Measurements from ENCODE around the gene MED12. TPM values are rescaled to one million over a fixed set of nuclear protein-coding genes. Genes with fewer than 3 reads are reported as not detected.

The MED12 gene
- total and polyA plus RNA-seq, 2 of the 8 experiments (the other 6 are each of a cell fraction or from before 2014, with no cell fraction given) = 19.4 to 48.9 TPM

GRCh38 chrX:71147496-71148277 lies 29.3 kb downstream of the MED12 start:
- Histone ChIP-seq H3K18ac (ENCODE audit: extremely low read depth, low read length) (no peak overlapping the region), H3K4me2 (ENCODE audit: insufficient read depth in 1 of 2, low read depth in 2 of 2, low read length in 2 of 2) (no peak overlapping the region; a peak in 1 of 4 replicates), H2AFZ (ENCODE audit: low read length) (no peak overlapping the region), H3K23me2 (ENCODE audit: low read depth, low read length) (peaks cover 5% of the 10 kb centered on the region; the same call in 1 of the 2 replicates), H3K4ac (replicated peaks; ENCODE audit: insufficient read length, low read depth, low read length) (no peak overlapping the region), H3K36me3 (ENCODE audit: control insufficient read depth in 2 of 4, insufficient read depth in 4 of 4, low read length in 3 of 4) (peaks cover 0 to 4% (median 0%) of the 10 kb centered on the region in 4 experiments; a peak in 1 of 8 replicates), H3K4me1 (replicated peaks in 1 of 4; ENCODE audit: control insufficient read depth in 3 of 4, insufficient read depth in 4 of 4, low read length in 3 of 4) (peaks cover 4 to 17% (median 6%) of the 10 kb centered on the region in 4 experiments), H3K27me3 (replicated peaks in 1 of 4; ENCODE audit: control insufficient read depth in 3 of 4, extremely low read depth in 1 of 4, insufficient read depth in 3 of 4, low read length in 3 of 4) (no peaks in the 10 kb centered on the region), H2BK5ac (ENCODE audit: low read depth, low read length) (no peak overlapping the region), H3K9me3 (ENCODE audit: insufficient read depth in 2 of 2, low read depth in 1 of 2, low read length in 1 of 2) (no peaks in the 10 kb centered on the region), H3K23ac (ENCODE audit: insufficient read length) (no peak overlapping the region), H2BK120ac (replicated peaks; ENCODE audit: low read depth, low read length) (no peak overlapping the region), H3K9ac (replicated peaks in 1 of 4; ENCODE audit: extremely low read depth in 1 of 4, low read depth in 3 of 4, low read length in 3 of 4) (no peak overlapping the region), H2AK5ac (ENCODE audit: low read depth, low read length) (no peak overlapping the region), H3K79me2 (ENCODE audit: control insufficient read depth in 1 of 2, insufficient read depth in 2 of 2, low read length in 2 of 2) (no peaks in the 10 kb centered on the region), H4K91ac (replicated peaks; ENCODE audit: insufficient read length, low read length) (no peak overlapping the region), H3K79me1 (ENCODE audit: low read depth, low read length) (no peaks in the 10 kb centered on the region), H2BK15ac (ENCODE audit: low read length) (no peak overlapping the region), H4K8ac (ENCODE audit: extremely low read depth, insufficient read depth, low read length) (no peak overlapping the region), H2BK12ac (ENCODE audit: low read depth, low read length) (no peak overlapping the region), H4K20me1 (replicated peaks in 1 of 2; ENCODE audit: control insufficient read depth in 1 of 2, insufficient read depth in 2 of 2, low read length in 2 of 2) (no peaks in the 10 kb centered on the region), H3K4me3 (ENCODE audit: extremely low read depth in 1 of 4, insufficient read depth in 2 of 4, low read depth in 3 of 4, low read length in 4 of 4) (no peak overlapping the region), H4K5ac (ENCODE audit: insufficient read length, low read depth, low read length) (no peak overlapping the region), H2BK20ac (ENCODE audit: low read length) (no peak overlapping the region), H3K27ac (ENCODE audit: low read depth, low read length) (no peak overlapping the region), H3K14ac (ENCODE audit: insufficient read length) (no peak overlapping the region), H3K56ac (replicated peaks; ENCODE audit: insufficient read length, low read depth, low read length) (no peak overlapping the region)
- CTCF ChIA-PET (ENCODE audit: partially characterized antibody) = interaction anchor here (0.7 to 1.6 kb wide), 6 partner anchors 11 to 150 kb away, joined by 3 to 5 read pairs (median 4); no protein-coding TSS in a partner anchor
- FAIRE-seq = no peak
- POLR2A ChIA-PET (ENCODE audit: partially characterized antibody) = interaction anchor here (0.6 to 1.4 kb wide), 7 partner anchors 30 to 724 kb away, joined by 3 to 6 read pairs (median 3); partner anchors contain the start of gene GDPD2
- WGBS, 2 experiments (ENCODE audit: extremely low coverage in 1 of 2, insufficient coverage in 1 of 2, insufficient read length in 1 of 2, insufficient replicate concordance in 2 of 2, low coverage in 1 of 2, low lambda C conversion rate in 2 of 2, missing lambda C conversion rate in 1 of 2) = 87% methylated on average over 12 of the region's 28 CpGs; no CpG with 5 or more reads in 1 of the 2 experiments
- DNase-seq (ENCODE audit: low read depth in 1 of 2, low spot score in 2 of 2) = no peak
- peak in 2 of 3 experiments; percentile 7 to 19; a peak in 2 of 4 replicates for TF ChIP-seq CTCF (IDR thresholded peaks at IDR 0.05; ENCODE audit: control extremely low read depth in 1 of 3, insufficient read depth in 1 of 3, low read depth in 1 of 3, low read length in 3 of 3)
- peak in 1 of 2 experiments; percentile 34; a peak in 1 of 4 replicates for TF ChIP-seq RAD21 (IDR thresholded peaks at IDR 0.05 in 1 of 2, conservative IDR thresholded peaks at IDR 0.05 in 1 of 2; ENCODE audit: low read depth in 2 of 2, low read length in 2 of 2)
- TF ChIP-seq POU5F1 (IDR thresholded peaks at IDR 0.05; ENCODE audit: low read depth, low read length) = no peak
- no peak for TF ChIP-seq SP2 (IDR thresholded peaks at IDR 0.05; ENCODE audit: low read length)

Measured in H1 (cell line).